Subcutaneous abdominal adipose tissue (tissue), 5 donors: ENCODE data around the gene NSMCE1.
"Not testable (repeated sequence)": the region's sequence is repeated elsewhere in the genome, so short reads cannot be mapped to it uniquely, and the experiment has no call there.

Source experiments
- H3K27ac ChIP-seq: one replicate; pipeline ENCODE4 v1.7.0; 2013; ENCODE audit warnings: low read depth, mild to moderate bottlenecking, inconsistent platforms, low read length, moderate library complexity
- H3K27me3 ChIP-seq, 5 donors: one replicate each; pipeline ENCODE4 v1.7.0; 2013; ENCODE audit warnings: low read length in 5 of 5, inconsistent platforms in 1 of 5; ENCODE audit not compliant: control insufficient read depth in 5 of 5, insufficient read depth in 4 of 5
- H3K36me3 ChIP-seq, 5 donors: one replicate each; pipeline ENCODE4 v1.7.0; 2013; ENCODE audit warnings: low read length in 5 of 5; ENCODE audit not compliant: control insufficient read depth in 5 of 5, insufficient read depth in 5 of 5
- H3K4me1 ChIP-seq, 5 donors: one replicate each; pipeline ENCODE4 v1.7.0; 2013; ENCODE audit warnings: low read length in 5 of 5, mild to moderate bottlenecking in 3 of 5, moderate library complexity in 1 of 5; ENCODE audit not compliant: control insufficient read depth in 5 of 5, insufficient read depth in 5 of 5
- H3K4me3 ChIP-seq, 5 donors: one replicate each; pipeline ENCODE4 v1.7.0; 2013; ENCODE audit warnings: low read length in 5 of 5, low read depth in 1 of 5
- H3K9ac ChIP-seq, 5 donors: one replicate each; pipeline ENCODE4 v1.7.0; 2013; ENCODE audit warnings: low read length in 5 of 5, mild to moderate bottlenecking in 4 of 5, moderate library complexity in 3 of 5
- H3K9me3 ChIP-seq, 5 donors: one replicate each; pipeline ENCODE4 v1.7.0; 2013; ENCODE audit warnings: low read length in 5 of 5; ENCODE audit not compliant: control insufficient read depth in 5 of 5
- donor health status: healthy.
- donor health status: healthy.
- donor health status: healthy.
- donor health status: healthy.
- donor health status: healthy.

Gene NSMCE1

DNA sequence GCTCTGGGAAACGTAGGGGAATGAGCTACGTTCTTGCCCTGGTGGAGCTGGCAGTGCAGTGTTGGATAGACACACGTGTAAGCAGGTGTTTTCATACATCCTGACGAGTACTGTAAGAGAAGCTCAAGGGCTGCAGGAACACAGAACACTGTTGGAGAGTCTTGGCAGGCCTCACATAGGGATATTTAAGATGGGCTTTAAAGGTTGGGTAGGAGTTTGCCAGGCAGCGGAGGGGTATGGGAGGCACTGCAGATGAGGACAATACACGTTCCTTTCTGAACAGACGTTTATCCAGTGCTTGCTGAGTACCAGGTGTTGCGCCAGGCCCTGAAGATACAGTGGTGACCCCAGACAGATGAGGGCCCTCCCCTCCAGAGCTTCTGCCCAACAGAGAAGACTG lies 59.0 kb downstream of the NSMCE1 start:
- Histone ChIP-seq H3K4me3 (no peak overlapping the region), H3K4me1 (peaks cover 0 to 3% (median 2%) of the 10 kb centered on the region in 5 donors), H3K36me3 (peaks cover 0 to 27% (median 20%) of the 10 kb centered on the region in 5 donors), H3K9me3 (no peaks in the 10 kb centered on the region), H3K9ac (no peak overlapping the region), H3K27me3 (no peaks in the 10 kb centered on the region), H3K27ac (no peak overlapping the region)

DNA sequence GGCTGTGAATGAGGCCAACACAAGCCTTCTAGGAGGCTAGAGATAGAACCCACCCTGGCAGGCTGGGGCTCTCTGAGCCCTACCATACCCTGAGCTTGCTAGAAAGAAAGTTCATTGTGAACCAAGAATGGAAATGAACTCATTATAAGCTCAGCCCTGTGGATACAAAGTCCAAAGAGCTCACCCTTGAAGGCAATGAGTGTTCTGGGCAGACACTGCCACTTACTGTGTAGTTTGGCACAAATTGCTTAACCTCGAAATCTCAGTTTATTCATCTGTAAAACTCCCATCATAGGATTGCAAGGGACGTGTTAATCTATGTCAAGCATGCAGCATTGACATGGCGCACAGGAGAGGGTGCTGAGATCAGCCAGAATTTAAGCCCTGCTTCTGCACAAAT lies 59.8 kb downstream of the NSMCE1 start:
- Histone ChIP-seq H3K27ac (no peak overlapping the region), H3K36me3 (peaks cover 0 to 22% (median 20%) of the 10 kb centered on the region in 5 donors), H3K9me3 (no peaks in the 10 kb centered on the region), H3K9ac (no peak overlapping the region), H3K27me3 (no peaks in the 10 kb centered on the region), H3K4me3 (no peak overlapping the region), H3K4me1 (peaks cover 1 to 10% (median 9%) of the 10 kb centered on the region in 5 donors)

DNA sequence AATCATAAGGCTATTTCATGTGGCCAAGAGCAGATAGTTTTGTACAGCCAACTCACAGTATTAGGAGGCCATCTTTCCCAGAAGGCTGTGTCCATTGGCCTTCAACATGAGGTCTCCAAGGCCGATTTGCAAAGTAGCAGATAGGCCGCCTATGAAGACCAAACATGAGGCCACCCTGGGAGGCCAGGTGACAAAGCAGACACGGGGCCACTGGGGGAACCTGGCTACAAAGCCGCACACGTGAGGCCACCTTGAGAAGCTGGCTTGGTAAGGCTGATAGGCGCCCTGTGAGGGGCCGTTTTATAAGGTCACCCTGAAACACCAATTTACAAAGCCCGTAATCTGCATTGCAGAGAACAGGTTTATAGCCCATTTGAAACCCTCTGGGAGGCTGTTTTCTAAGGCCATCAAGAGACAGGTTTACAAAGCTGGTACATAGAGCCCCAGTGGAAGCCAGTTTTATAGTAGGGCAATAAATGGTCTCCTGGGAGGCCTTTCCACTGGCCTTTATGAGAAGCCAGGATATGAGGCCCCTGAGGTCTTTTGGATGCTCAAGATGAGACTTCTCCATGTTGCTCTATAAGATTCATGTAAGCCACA lies 60.4 kb downstream of the NSMCE1 start:
- peaks cover 0 to 22% (median 19%) of the 10 kb centered on the region in 5 donors for H3K36me3 ChIP-seq
- no peak overlapping the region for H3K27ac ChIP-seq
- H3K4me1 ChIP-seq: peaks cover 4 to 11% (median 11%) of the 10 kb centered on the region in 5 donors
- no peak overlapping the region for H3K4me3 ChIP-seq
- H3K27me3 ChIP-seq: no peaks in the 10 kb centered on the region
- H3K9ac ChIP-seq: no peak overlapping the region
- H3K9me3 ChIP-seq: no peaks in the 10 kb centered on the region

DNA sequence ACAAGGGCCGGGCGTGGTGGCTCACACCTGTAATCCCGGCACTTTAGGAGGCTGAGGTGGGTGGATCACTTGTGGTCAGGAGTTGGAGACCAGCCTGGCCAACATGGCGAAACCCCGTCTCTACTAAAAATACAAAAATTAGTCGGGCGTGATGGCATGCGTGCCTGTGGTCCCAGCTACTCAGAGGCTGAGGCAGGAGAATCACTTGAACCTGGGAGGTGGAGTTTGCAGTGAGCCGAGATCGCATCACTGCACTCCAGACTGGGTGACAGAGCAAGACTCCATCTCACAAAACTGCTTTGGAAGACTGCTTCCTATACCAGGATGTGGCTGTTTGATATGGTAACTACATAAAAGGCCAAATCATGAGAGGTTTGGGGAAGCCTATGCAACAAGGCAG lies 61.5 kb downstream of the NSMCE1 start:
- H3K36me3 ChIP-seq: peaks cover 0 to 20% (median 19%) of the 10 kb centered on the region in 5 donors
- H3K9ac ChIP-seq, H3K27ac ChIP-seq, H3K9me3 ChIP-seq, H3K27me3 ChIP-seq, H3K4me3 ChIP-seq: not testable (repeated sequence)
- H3K4me1 ChIP-seq: peaks cover 7 to 17% (median 16%) of the 10 kb centered on the region in 5 donors

DNA sequence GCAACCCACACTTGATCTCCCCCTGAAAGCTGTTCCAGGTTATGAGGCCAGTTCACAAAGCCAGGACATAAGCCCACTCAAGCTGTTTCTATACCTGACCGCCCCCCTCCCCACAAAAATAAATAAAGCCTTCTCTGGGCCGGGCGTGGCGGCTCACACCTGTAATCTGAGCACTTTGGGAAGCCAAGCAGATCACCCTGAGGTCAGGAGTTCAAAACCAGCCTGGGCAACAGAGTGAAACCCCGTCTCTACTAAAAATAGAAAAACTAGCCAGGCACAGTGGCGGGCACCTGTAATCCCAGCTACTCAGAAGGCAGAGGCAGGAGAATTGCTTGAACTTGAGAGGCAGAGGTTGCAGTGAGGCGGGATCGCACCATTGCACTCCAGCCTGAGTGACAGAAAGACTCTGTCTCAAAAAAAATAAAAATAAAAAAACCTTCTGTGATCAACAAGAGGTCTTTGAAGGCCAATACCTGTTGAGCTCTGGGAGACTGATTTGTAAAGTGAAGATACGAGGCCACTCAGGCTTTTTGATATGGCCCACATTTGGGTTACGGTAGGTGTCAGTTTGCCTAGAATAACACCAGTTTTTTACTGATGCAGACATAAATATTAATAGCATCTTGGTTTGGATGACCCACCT lies 63.0 kb downstream of the NSMCE1 start:
- Histone ChIP-seq H3K9ac (no peak overlapping the region), H3K4me3 (no peak overlapping the region), H3K4me1 (peaks cover 7 to 17% (median 16%) of the 10 kb centered on the region in 5 donors), H3K9me3 (no peaks in the 10 kb centered on the region), H3K36me3 (peaks cover 0 to 11% (median 10%) of the 10 kb centered on the region in 5 donors), H3K27me3 (no peaks in the 10 kb centered on the region), H3K27ac (no peak overlapping the region)

DNA sequence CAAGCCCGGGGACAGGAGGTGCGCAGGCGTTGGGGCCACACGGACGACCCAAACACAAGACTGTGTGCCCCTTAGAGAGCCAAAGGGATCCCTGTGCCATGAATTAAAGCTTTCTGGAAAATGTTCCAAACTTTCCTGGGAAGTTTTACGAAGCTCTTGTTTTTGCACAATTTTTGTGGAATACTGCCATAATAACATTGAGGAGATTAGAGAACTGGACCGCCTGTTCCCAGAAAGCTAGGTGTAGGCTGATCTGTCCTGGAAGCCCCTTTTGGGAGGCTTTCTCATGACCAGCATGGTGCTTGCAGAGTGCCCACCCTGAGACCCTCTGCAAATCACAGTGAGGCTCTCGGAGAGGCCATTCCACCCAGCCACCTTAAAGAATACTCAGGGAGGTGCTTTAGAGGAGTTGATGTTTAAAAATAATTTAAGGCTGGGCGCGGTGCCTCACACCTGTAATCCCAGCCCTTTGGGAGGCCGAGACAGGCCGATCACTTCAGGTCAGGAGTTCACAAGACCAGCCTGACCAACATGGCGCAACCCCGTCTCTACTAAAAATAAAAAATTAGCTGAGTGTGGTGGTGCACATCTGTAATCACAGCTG lies 64.2 kb downstream of the NSMCE1 start:
- H3K9ac ChIP-seq: peak overlapping the region; percentile 92 to 99 (median 97)
- peak overlapping the region; percentile 60 to 92 (median 80) for H3K4me3 ChIP-seq
- H3K36me3 ChIP-seq: peaks cover 0 to under 1% (median 0%) of the 10 kb centered on the region in 5 donors
- no peaks in the 10 kb centered on the region for H3K27me3 ChIP-seq
- H3K9me3 ChIP-seq: no peaks in the 10 kb centered on the region
- H3K4me1 ChIP-seq: peaks cover 7 to 18% (median 17%) of the 10 kb centered on the region in 5 donors
- H3K27ac ChIP-seq: peak overlapping the region; percentile 96

DNA sequence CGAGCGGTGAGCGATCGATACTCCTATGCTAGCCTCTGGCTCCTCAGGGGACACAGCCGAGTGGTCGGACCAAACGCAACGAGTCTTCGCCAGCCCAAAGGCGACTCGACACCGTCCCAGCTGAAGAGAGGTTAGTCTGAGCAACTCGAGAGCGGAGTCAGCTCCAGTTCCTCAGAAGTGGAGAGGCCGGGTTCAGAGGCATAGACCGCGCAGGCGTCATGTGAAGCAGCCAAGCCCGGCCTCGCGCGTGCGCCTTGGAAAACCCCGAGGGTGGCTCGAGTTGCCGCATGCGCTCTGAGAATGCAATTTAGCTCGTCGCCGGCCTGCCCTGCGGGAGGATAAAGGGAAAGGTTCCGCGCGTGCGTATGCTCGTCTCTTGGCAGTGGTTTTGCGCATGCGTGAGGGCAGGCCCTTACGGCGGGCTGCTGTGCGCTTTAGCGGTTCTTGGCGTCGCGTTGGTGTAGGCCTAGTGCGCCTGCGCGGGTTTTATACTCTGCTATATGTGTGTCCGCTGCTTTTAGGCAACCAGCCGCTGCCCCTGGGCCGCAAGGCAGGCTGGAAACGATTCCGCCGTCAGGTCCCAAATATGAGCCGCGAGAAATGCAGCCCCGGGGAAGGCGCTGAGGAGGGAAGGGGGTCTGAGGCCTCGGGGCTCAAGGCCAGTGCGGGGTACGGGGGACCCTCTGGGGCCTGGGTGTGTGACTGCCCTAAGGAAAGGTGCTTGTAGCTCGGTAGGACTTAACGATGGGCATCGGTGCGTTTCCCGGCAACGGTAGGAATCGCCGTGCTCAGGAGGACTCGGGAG lies 64.9 kb downstream of the NSMCE1 start, which contains the start of gene KDM8:
Gene KDM8, plus strand, starts transcription at position 20 of the 805 bp plus-strand sequence. CDS start 6,598 bp downstream, outside the sequence.
- peak within 1 kb of the TSS; percentile 80 to 96 (median 92) for H3K4me3 ChIP-seq
- H3K9me3 ChIP-seq: no peaks in the 10 kb centered on the region
- H3K27me3 ChIP-seq: no peaks in the 10 kb centered on the region
- peaks cover 7 to 18% (median 17%) of the 10 kb centered on the region in 5 donors for H3K4me1 ChIP-seq
- peak within 1 kb of the TSS; percentile 96 for H3K27ac ChIP-seq
- peak within 1 kb of the TSS; percentile 92 to 99 (median 97) for H3K9ac ChIP-seq
- H3K36me3 ChIP-seq: no peaks in the 10 kb centered on the region

DNA sequence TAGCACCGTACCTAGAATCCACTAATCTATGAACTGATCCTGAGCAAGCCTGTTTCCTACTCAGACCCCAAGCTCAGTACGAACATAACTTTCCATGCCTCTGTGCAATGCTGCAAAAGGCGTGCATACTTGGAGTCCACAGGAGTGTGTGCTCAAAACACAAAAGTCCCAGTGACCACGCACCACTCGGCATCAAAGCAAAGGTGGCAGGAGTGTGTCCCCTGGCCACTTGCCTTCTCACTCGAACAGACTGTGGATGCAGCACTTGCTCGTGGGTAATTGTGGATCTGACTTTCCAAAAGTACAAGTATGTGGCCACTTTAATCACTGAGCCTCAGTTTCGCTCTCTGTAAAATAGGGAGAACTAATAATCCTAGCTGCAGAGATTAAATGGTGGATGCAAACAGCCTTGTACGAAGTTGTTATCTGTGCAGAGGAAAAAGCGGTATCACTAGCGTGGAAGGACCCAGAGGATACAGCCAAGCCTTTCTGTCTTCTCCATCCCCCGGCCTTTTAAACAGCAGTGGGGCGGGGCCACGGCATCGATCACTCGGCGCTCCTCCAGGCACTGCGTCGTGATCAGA lies 65.6 kb downstream of the NSMCE1 start:
- Histone ChIP-seq H3K36me3 (no peaks in the 10 kb centered on the region), H3K27me3 (no peaks in the 10 kb centered on the region), H3K9me3 (no peaks in the 10 kb centered on the region), H3K4me3 (peak overlapping the region; percentile 80 to 96 (median 92)), H3K4me1 (peaks cover 7 to 18% (median 17%) of the 10 kb centered on the region in 5 donors), H3K27ac (peak overlapping the region; percentile 96), H3K9ac (peak overlapping the region; percentile 84 to 99 (median 97))

DNA sequence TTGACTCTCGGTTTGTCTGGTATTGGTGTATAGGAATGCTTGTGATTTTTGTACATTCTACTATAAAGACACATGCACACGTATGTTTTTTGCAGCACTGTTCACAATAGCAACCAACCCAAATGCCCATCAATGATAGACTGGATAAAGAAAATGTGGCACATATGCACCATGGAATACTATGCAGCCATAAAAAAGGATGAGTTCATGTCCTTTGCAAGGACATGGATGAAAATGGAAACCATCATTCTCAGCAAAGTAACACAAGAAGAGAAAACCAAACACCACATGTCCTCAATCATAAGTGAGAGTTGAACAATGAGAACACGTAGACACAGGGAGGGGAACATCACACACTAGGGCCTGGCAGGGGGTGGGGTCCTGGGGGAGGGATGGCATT lies 67.7 kb downstream of the NSMCE1 start:
- not testable (repeated sequence) for H3K27ac ChIP-seq, H3K9ac ChIP-seq, H3K27me3 ChIP-seq, H3K36me3 ChIP-seq, H3K9me3 ChIP-seq, H3K4me3 ChIP-seq
- peaks cover 7 to 18% (median 17%) of the 10 kb centered on the region in 5 donors for H3K4me1 ChIP-seq
